Tibial nerve (tissue), 3 donors: ENCODE data around the gene POLR1H.

Experiments
- POLR2A ChIP-seq, 2 donors: fragments of 450-650 bp; IDR thresholded peaks; one replicate each; pipeline ENCODE4 v1.6.1; 2017; ENCODE audit warnings: antibody characterized with exemption in 2 of 2, mild to moderate bottlenecking in 2 of 2, moderate library complexity in 2 of 2
- TF ChIP-seq, protein P1 (sequence below), 5 experiments: fragments of 200-600 bp in 3 of 5; fragments of 450-650 bp in 2 of 5; sonication (generic) in 3 of 5; IDR thresholded peaks; one replicate each; pipeline ENCODE4 v1.5.1; 2016 to 2019; ENCODE audit warnings: antibody characterized with exemption in 5 of 5, mild to moderate bottlenecking in 3 of 5, moderate library complexity in 2 of 5

DNA sequence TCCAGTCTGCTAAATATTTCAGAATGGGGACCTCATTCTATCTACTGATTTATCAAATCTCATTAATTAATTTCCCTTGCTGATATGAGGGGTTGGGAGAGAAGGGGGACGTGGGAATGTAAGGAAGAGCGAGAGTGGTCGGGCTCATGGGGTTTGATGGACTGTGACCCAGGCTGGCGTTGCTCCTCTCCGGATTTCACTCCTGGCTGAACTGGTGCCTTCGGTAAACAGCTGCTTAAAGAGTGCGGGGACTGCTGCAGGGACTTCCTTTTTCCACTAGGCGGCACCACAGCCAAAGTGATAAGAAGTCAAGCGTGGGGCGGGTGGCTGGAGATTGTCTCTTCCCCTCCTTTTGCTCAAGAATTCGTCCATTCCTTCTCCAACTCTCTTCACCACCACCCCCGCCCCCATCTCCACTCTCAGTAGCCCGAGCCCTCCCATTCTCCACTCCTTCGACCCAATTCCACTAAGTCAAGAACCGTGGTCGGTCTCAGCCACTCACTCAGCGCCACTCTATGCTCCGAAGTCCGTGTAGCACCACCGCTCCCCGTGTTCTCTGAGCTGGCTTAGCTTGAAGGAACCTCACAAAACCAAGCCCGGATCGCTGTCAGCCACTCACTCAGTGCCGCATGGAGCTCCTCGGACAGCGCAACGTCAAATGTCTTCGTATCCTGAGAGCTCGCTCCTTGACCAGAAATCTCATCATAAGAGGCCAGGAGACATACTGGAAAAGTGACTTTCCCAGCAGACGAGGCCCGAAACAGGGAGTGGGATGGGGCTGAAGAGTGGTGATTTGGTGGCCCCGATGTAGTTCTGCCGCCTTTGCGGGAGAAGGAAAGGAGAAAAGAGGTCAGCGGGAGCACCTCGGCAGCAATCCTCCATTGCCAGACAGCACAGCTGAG, 42.2 kb downstream of the POLR1H start:
- no peak for TF ChIP-seq POLR2A (IDR thresholded peaks at IDR 0.05)
- TF ChIP-seq, protein P1, sequence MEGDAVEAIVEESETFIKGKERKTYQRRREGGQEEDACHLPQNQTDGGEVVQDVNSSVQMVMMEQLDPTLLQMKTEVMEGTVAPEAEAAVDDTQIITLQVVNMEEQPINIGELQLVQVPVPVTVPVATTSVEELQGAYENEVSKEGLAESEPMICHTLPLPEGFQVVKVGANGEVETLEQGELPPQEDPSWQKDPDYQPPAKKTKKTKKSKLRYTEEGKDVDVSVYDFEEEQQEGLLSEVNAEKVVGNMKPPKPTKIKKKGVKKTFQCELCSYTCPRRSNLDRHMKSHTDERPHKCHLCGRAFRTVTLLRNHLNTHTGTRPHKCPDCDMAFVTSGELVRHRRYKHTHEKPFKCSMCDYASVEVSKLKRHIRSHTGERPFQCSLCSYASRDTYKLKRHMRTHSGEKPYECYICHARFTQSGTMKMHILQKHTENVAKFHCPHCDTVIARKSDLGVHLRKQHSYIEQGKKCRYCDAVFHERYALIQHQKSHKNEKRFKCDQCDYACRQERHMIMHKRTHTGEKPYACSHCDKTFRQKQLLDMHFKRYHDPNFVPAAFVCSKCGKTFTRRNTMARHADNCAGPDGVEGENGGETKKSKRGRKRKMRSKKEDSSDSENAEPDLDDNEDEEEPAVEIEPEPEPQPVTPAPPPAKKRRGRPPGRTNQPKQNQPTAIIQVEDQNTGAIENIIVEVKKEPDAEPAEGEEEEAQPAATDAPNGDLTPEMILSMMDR (IDR thresholded peaks at IDR 0.05) = peak; percentile 89 to 95 (median 92)
